ENCODE data around the gene TLE2.

- no peak for TF ChIP-seq CTCF (conservative IDR thresholded peaks at IDR 0.05)
- TF ChIP-seq EZH2 (IDR thresholded peaks at IDR 0.05; ENCODE audit: low read depth) = no peak
Measured at GRCh38 chr19:3020321-3020960, 8.6 kb downstream of the TLE2 start.

All from PC-9 (cell line).